AG09319 (cell line): ENCODE measurements around the gene TMEM97.

Experiments used
- DNase-seq: peaks from one replicate; pipeline ENCODE4 v3.0.0-alpha.2; 2010; ENCODE audit warnings: low read depth; ENCODE audit errors: extremely low read depth
- CTCF ChIP-seq: IDR thresholded peaks from 2 replicates; pipeline ENCODE4 v1.5.1; 2011; ENCODE audit warnings: low read depth, mild to moderate bottlenecking, inconsistent platforms, low read length, moderate library complexity

The TMEM97 gene

GRCh38 chr17:28372203-28372944 lies 53.4 kb downstream of the TMEM97 start:
- no peak for DNase-seq
- no peak for TF ChIP-seq CTCF

DNA sequence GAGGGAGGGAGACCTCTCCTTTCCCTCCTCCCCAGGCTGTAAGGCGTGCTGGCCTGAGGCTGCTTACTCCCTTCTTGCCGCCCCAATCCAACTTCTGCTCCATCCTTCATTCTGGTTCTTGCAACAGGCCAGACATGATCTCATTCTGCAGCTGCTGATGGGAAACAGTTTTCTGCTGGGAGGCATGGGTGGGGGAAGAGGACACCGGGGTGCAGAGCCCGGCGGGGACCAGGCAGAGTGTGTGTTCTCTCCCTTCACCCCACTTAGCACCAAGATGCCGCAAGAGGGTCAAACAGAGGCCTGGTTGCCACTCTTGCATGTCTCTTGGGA lies 53.9 kb downstream of the TMEM97 start:
- no peak for TF ChIP-seq CTCF
- DNase-seq, result no peak
